NCI-H2081 (cell line): ENCODE data around the gene TSHZ3.

ENCODE experiments used
- DNase-seq, 2 experiments: peaks; one replicate each; lab custom pipeline; 2025; lab: John Stamatoyannopoulos, UW

TSHZ3 gene

GRCh38 chr19:31337008-31337914, 12.0 kb downstream of the TSHZ3 start:
- DNase-seq, result no peak

GRCh38 chr19:31335716-31336115, 13.5 kb downstream of the TSHZ3 start:
- DNase-seq, result no peak

- DNase-seq, result no peak
Measured at GRCh38 chr19:31334849-31335624, 14.2 kb downstream of the TSHZ3 start.

GRCh38 chr19:31334101-31334848, 15.0 kb downstream of the TSHZ3 start:
- no peak for DNase-seq

GRCh38 chr19:31332096-31332495, 17.1 kb downstream of the TSHZ3 start:
- DNase-seq, result no peak

- DNase-seq, result no peak
Measured at GRCh38 chr19:31331536-31331935, 17.7 kb downstream of the TSHZ3 start.

GRCh38 chr19:31330761-31331160, 18.5 kb downstream of the TSHZ3 start:
- DNase-seq, result no peak

GRCh38 chr19:31330237-31330636, 19.0 kb downstream of the TSHZ3 start:
- no peak for DNase-seq

- no peak for DNase-seq
Measured at GRCh38 chr19:31329819-31330218, 19.4 kb downstream of the TSHZ3 start.

GRCh38 chr19:31328238-31328637, 21.0 kb downstream of the TSHZ3 start:
- DNase-seq, result no peak

- DNase-seq, result no peak
Measured at GRCh38 chr19:31326329-31327028, 22.8 kb downstream of the TSHZ3 start.

- DNase-seq, result no peak
Measured at GRCh38 chr19:31325342-31325741, 23.9 kb downstream of the TSHZ3 start.

- no peak for DNase-seq
Measured at GRCh38 chr19:31319465-31319864, 29.8 kb downstream of the TSHZ3 start.

GRCh38 chr19:31318790-31319425, 30.3 kb downstream of the TSHZ3 start:
- DNase-seq, result no peak

- no peak for DNase-seq
Measured at GRCh38 chr19:31317570-31317969, 31.7 kb downstream of the TSHZ3 start.

- DNase-seq, result no peak
Measured at GRCh38 chr19:31317093-31317492, 32.1 kb downstream of the TSHZ3 start.

- DNase-seq, result no peak
Measured at GRCh38 chr19:31316201-31316951, 32.9 kb downstream of the TSHZ3 start.

GRCh38 chr19:31315652-31316051, 33.6 kb downstream of the TSHZ3 start:
- DNase-seq, result no peak

GRCh38 chr19:31314849-31315629, 34.2 kb downstream of the TSHZ3 start:
- DNase-seq, result no peak

- DNase-seq, result no peak
Measured at GRCh38 chr19:31314156-31314555, 35.1 kb downstream of the TSHZ3 start.
